ENCODE results near the gene CCDC152.
"Not testable (repeated sequence)": the region's sequence is repeated elsewhere in the genome, so short reads cannot be mapped to it uniquely, and the experiment has no call there.

CCDC152 gene

DNA sequence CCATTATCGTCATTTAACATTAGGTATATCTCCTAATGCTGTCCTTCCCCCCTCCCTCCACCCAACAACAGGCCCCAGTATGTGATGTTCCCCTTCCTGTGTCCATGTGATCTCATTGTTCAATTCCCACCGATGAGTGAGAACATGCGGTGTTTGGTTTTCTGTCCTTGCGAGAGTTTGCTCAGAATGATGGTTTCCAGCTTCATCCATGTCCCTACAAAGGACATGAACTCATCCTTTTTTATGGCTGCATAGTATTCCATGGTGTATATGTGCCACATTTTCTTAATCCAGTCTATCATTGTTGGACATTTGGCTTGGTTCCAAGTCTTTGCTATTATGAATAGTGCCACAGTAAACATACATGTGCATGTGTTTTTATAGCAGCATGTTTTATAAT lies 87.8 kb downstream of the CCDC152 start:
- in situ Hi-C loops (cut with MboI; ENCODE audit: low sequenced_read_pairs): not testable (repeated sequence)

DNA sequence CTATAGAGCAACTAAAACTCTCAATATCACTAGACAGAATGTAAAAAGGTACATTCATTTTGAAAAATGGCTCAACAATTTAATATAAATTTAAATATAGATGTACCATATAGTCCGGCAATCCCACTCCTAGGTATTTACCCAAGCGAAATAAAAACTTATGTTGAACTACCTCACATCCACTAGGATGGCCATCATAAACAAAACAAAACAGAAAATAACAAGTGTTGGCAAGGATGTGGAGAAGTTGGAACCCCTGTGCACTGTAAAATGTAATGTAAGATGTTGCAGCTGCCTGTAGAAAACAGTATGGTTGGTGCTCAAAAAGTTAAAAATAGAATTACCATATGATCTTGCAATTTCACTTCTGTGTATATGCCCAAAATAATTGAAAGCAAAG lies 91.9 kb downstream of the CCDC152 start:
- in situ Hi-C loops (cut with MboI; ENCODE audit: low sequenced_read_pairs): no loop called here

DNA sequence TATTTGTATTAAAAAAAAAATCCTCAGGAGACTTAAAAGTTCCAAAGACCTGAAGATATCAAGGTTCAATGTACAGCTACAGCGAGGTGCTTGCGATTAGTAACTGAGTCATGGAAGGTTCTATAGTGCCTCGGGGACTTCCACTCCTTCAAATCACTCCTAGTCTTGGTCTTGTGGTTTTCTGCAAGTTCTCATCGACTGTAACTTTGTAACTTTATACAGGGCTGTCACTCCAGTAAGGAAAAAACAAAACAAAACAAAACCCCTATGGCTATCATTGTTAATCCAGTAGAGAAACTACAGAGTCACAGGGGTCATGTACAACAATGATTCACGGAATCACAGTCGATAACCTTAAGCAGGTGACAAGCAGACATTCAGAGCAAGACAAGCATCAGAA lies 94.9 kb downstream of the CCDC152 start:
- in situ Hi-C loops (cut with MboI; ENCODE audit: low sequenced_read_pairs): no loop called here
